ENCODE results near the gene KREMEN2.

The KREMEN2 gene

GRCh38 chr16:2980227-2981176 lies 16.4 kb downstream of the KREMEN2 start, which contains the start of gene PKMYT1:
Gene PKMYT1 (minus strand): TSS chr16:2980446. CDS start chr16:2979657, 789 bp downstream.
- DNase-seq = peak; percentile 89 to 96 (median 91)

- no peak for DNase-seq
These were observed 17.3 kb downstream of the KREMEN2 start for GRCh38 chr16:2981177-2981898.

GRCh38 chr16:2981899-2982250 lies 17.8 kb downstream of the KREMEN2 start:
- DNase-seq = no peak

GRCh38 chr16:2982402-2982801 lies 18.3 kb downstream of the KREMEN2 start:
- DNase-seq = no peak

GRCh38 chr16:2983706-2984136 lies 19.6 kb downstream of the KREMEN2 start:
- DNase-seq = peak; percentile 39 to 62 (median 51)

GRCh38 chr16:2985462-2985861 lies 21.4 kb downstream of the KREMEN2 start:
- DNase-seq = no peak

GRCh38 chr16:2985893-2986355 lies 21.8 kb downstream of the KREMEN2 start:
- no peak for DNase-seq

- DNase-seq = no peak
These were observed 22.6 kb downstream of the KREMEN2 start for GRCh38 chr16:2986623-2987188.

- no peak for DNase-seq
These were observed 23.2 kb downstream of the KREMEN2 start for GRCh38 chr16:2987286-2987685.

GRCh38 chr16:2987833-2988232 lies 23.8 kb downstream of the KREMEN2 start:
- DNase-seq = no peak

GRCh38 chr16:2988590-2989099 lies 24.6 kb downstream of the KREMEN2 start:
- DNase-seq = no peak

GRCh38 chr16:2990891-2991290 lies 26.8 kb downstream of the KREMEN2 start:
- DNase-seq = no peak

- DNase-seq = no peak
These were observed 27.6 kb downstream of the KREMEN2 start for GRCh38 chr16:2991566-2992261.

GRCh38 chr16:2992383-2993081 lies 28.5 kb downstream of the KREMEN2 start:
- no peak for DNase-seq

- DNase-seq = no peak
These were observed 32.2 kb downstream of the KREMEN2 start for GRCh38 chr16:2996298-2996697.

- no peak for DNase-seq
These were observed 35.9 kb downstream of the KREMEN2 start for GRCh38 chr16:2999929-3000328.

- DNase-seq = no peak
These were observed 36.5 kb downstream of the KREMEN2 start for GRCh38 chr16:3000540-3000939.

- DNase-seq = no peak
These were observed 37.2 kb downstream of the KREMEN2 start for GRCh38 chr16:3001316-3001715.

GRCh38 chr16:3003582-3004270 lies 39.7 kb downstream of the KREMEN2 start:
- DNase-seq = peak; percentile 94 to 99 (median 95)

- DNase-seq = no peak
These were observed 40.2 kb downstream of the KREMEN2 start for GRCh38 chr16:3004319-3004718.

GRCh38 chr16:3004781-3005284 lies 40.8 kb downstream of the KREMEN2 start:
- no peak for DNase-seq
